Measurements from ENCODE around the gene WDR45B.

WDR45B gene

GRCh38 chr17:82592767-82593589 is 55.3 kb downstream of the WDR45B start:
- peak overlapping the region; percentile 88 for H3K27ac ChIP-seq
- no peak for TF ChIP-seq CTCF (IDR thresholded peaks at IDR 0.05)
- no peak for TF ChIP-seq ZFX (IDR thresholded peaks at IDR 0.05; ENCODE audit: borderline replicate concordance)

- TF ChIP-seq ZFX (IDR thresholded peaks at IDR 0.05; ENCODE audit: borderline replicate concordance) (no peak), CTCF (IDR thresholded peaks at IDR 0.05) (no peak)
- peak overlapping the region; percentile 88 for H3K27ac ChIP-seq
Measured at GRCh38 chr17:82592289-82592766, 55.9 kb downstream of the WDR45B start.

- no peak for TF ChIP-seq CTCF (IDR thresholded peaks at IDR 0.05)
- TF ChIP-seq ZFX (IDR thresholded peaks at IDR 0.05; ENCODE audit: borderline replicate concordance), result no peak
- H3K27ac ChIP-seq, result peak overlapping the region; percentile 88
Measured at GRCh38 chr17:82590881-82591539, 57.2 kb downstream of the WDR45B start.

- H3K27ac ChIP-seq, result no peak overlapping the region
Measured at GRCh38 chr17:82590216-82590615, 58.0 kb downstream of the WDR45B start.

GRCh38 chr17:82589851-82590180 is 58.4 kb downstream of the WDR45B start:
- TF ChIP-seq ZFX (IDR thresholded peaks at IDR 0.05; ENCODE audit: borderline replicate concordance) (no peak), CTCF (IDR thresholded peaks at IDR 0.05) (no peak)
- peak overlapping the region; percentile 23; the same call in 1 of the 2 replicates for H3K27ac ChIP-seq

More at GRCh38 chr17:82590216-82590615, 58.0 kb downstream of the WDR45B start:
- TF ChIP-seq ZFX (IDR thresholded peaks at IDR 0.05; ENCODE audit: borderline replicate concordance) (no peak), CTCF (IDR thresholded peaks at IDR 0.05) (no peak)

- TF ChIP-seq ZFX (IDR thresholded peaks at IDR 0.05; ENCODE audit: borderline replicate concordance), result no peak
- no peak for TF ChIP-seq CTCF (IDR thresholded peaks at IDR 0.05)
- peak overlapping the region; percentile 23; the same call in 1 of the 2 replicates for H3K27ac ChIP-seq
Measured at GRCh38 chr17:82588266-82589175, 59.7 kb downstream of the WDR45B start.
